Measurements from ENCODE around the gene SMARCA2. TPM values are rescaled to one million over a fixed set of nuclear protein-coding genes. Genes with fewer than 3 reads are reported as not detected.

SMARCA2 gene
- total RNA-seq, 1 experiment from 2014 or later = 27.9 TPM

- no peaks in the 10 kb centered on the region for H3K4me1 ChIP-seq (ENCODE audit: insufficient read depth, low read length)
- H3K9me3 ChIP-seq (ENCODE audit: low read length) = no peaks in the 10 kb centered on the region
- no peak for ATAC-seq
- H3K4me3 ChIP-seq (ENCODE audit: low read length) = no peak overlapping the region
- ChIA-PET CTCF (no interaction called here), POLR2A (ENCODE audit: unreplicated experiment) (no interaction called here)
- H2AFZ ChIP-seq (ENCODE audit: low read length) = no peak overlapping the region
- no peaks in the 10 kb centered on the region for H3K9me2 ChIP-seq (replicated peaks; ENCODE audit: low read length)
- H3K27me3 ChIP-seq (ENCODE audit: low read length) = no peaks in the 10 kb centered on the region
- no peak for DNase-seq
- no peaks in the 10 kb centered on the region for H4K20me1 ChIP-seq (ENCODE audit: low read length)
- BruUV-seq (replicated peaks) = no TSS peak
- no peak for TF ChIP-seq CTCF (conservative IDR thresholded peaks at IDR 0.05; ENCODE audit: low read depth, low read length)
- no peak for TF ChIP-seq EZH2 (IDR thresholded peaks at IDR 0.05; ENCODE audit: low read length, unreplicated experiment)
- no peak for TF ChIP-seq EZH2phosphoT487 (IDR thresholded peaks at IDR 0.05; ENCODE audit: borderline replicate concordance, low read length)
- no peak overlapping the region for H3K4me2 ChIP-seq (ENCODE audit: low read length)
- intact Hi-C loops (cut with micrococcal nuclease) = no loop called here
- no peaks in the 10 kb centered on the region for H3K36me3 ChIP-seq (ENCODE audit: low read depth, low read length)
- H3K79me2 ChIP-seq (ENCODE audit: low read length) = no peaks in the 10 kb centered on the region
- no peak overlapping the region for H3K27ac ChIP-seq (ENCODE audit: low read length)
- no peaks in the 10 kb centered on the region for H3F3A ChIP-seq (ENCODE audit: low read length, unreplicated experiment)
- no peak overlapping the region for H3K9ac ChIP-seq (ENCODE audit: low read length)
These were observed 175.9 kb downstream of the SMARCA2 start for GRCh38 chr9:2190939-2191608.

GRCh38 chr9:2191609-2191972, 176.4 kb downstream of the SMARCA2 start:
- DNase-seq (no peak), ATAC-seq (no peak)
- TF ChIP-seq CTCF (conservative IDR thresholded peaks at IDR 0.05; ENCODE audit: low read depth, low read length) (no peak), EZH2phosphoT487 (IDR thresholded peaks at IDR 0.05; ENCODE audit: borderline replicate concordance, low read length) (no peak), EZH2 (IDR thresholded peaks at IDR 0.05; ENCODE audit: low read length, unreplicated experiment) (no peak)
- H3K36me3 ChIP-seq (ENCODE audit: low read depth, low read length) = no peaks in the 10 kb centered on the region
- ChIA-PET CTCF (no interaction called here), POLR2A (ENCODE audit: unreplicated experiment) (no interaction called here)
- BruUV-seq (replicated peaks) = no TSS peak
- H3K27ac ChIP-seq (ENCODE audit: low read length) = no peak overlapping the region
- H3K9me3 ChIP-seq (ENCODE audit: low read length) = no peaks in the 10 kb centered on the region
- no peaks in the 10 kb centered on the region for H3K27me3 ChIP-seq (ENCODE audit: low read length)
- no peak overlapping the region for H2AFZ ChIP-seq (ENCODE audit: low read length)
- H3K4me3 ChIP-seq (ENCODE audit: low read length) = no peak overlapping the region
- no peaks in the 10 kb centered on the region for H3F3A ChIP-seq (ENCODE audit: low read length, unreplicated experiment)
- H3K4me2 ChIP-seq (ENCODE audit: low read length) = no peak overlapping the region
- H3K4me1 ChIP-seq (ENCODE audit: insufficient read depth, low read length) = no peaks in the 10 kb centered on the region
- no peaks in the 10 kb centered on the region for H4K20me1 ChIP-seq (ENCODE audit: low read length)
- intact Hi-C loops (cut with micrococcal nuclease) = no loop called here
- H3K9ac ChIP-seq (ENCODE audit: low read length) = no peak overlapping the region
- no peaks in the 10 kb centered on the region for H3K9me2 ChIP-seq (replicated peaks; ENCODE audit: low read length)
- no peaks in the 10 kb centered on the region for H3K79me2 ChIP-seq (ENCODE audit: low read length)

GRCh38 chr9:2192356-2192979, 177.3 kb downstream of the SMARCA2 start:
- no peak overlapping the region for H3K4me2 ChIP-seq (ENCODE audit: low read length)
- ChIA-PET CTCF (no interaction called here), POLR2A (ENCODE audit: unreplicated experiment) (no interaction called here)
- ATAC-seq = no peak
- no peak for DNase-seq
- H3F3A ChIP-seq (ENCODE audit: low read length, unreplicated experiment) = no peaks in the 10 kb centered on the region
- no TSS peak for BruUV-seq (replicated peaks)
- H3K27ac ChIP-seq (ENCODE audit: low read length) = no peak overlapping the region
- H3K9me3 ChIP-seq (ENCODE audit: low read length) = no peaks in the 10 kb centered on the region
- no peaks in the 10 kb centered on the region for H3K27me3 ChIP-seq (ENCODE audit: low read length)
- no peaks in the 10 kb centered on the region for H3K79me2 ChIP-seq (ENCODE audit: low read length)
- H3K36me3 ChIP-seq (ENCODE audit: low read depth, low read length) = no peaks in the 10 kb centered on the region
- no peak overlapping the region for H3K9ac ChIP-seq (ENCODE audit: low read length)
- H3K4me1 ChIP-seq (ENCODE audit: insufficient read depth, low read length) = no peaks in the 10 kb centered on the region
- intact Hi-C loops (cut with micrococcal nuclease) = no loop called here
- no peak overlapping the region for H3K4me3 ChIP-seq (ENCODE audit: low read length)
- no peaks in the 10 kb centered on the region for H4K20me1 ChIP-seq (ENCODE audit: low read length)
- TF ChIP-seq EZH2phosphoT487 (IDR thresholded peaks at IDR 0.05; ENCODE audit: borderline replicate concordance, low read length) (no peak), EZH2 (IDR thresholded peaks at IDR 0.05; ENCODE audit: low read length, unreplicated experiment) (no peak), CTCF (conservative IDR thresholded peaks at IDR 0.05; ENCODE audit: low read depth, low read length) (no peak)
- H2AFZ ChIP-seq (ENCODE audit: low read length) = no peak overlapping the region
- no peaks in the 10 kb centered on the region for H3K9me2 ChIP-seq (replicated peaks; ENCODE audit: low read length)

Data from PC-3 (cell line).